Measurements from ENCODE around the gene SH2B3. TPM values are rescaled to one million over a fixed set of nuclear protein-coding genes. Genes with fewer than 3 reads are reported as not detected.
A peak's percentile ranks its signal among the peaks of the same experiment; 100 is the strongest.

Gene SH2B3
- total RNA-seq, 1 donor: 27.8 TPM

- DNase-seq (ENCODE audit: low read depth): peak; percentile 61
- H3K4me3 ChIP-seq (ENCODE audit: low read depth, low read length): peak overlapping the region; percentile 17
- no peak for TF ChIP-seq CTCF (IDR thresholded peaks at IDR 0.05; ENCODE audit: insufficient read depth, low read length)
These were observed 4.2 kb downstream of the SH2B3 start for GRCh38 chr12:111409780-111410430.

- H3K4me3 ChIP-seq (ENCODE audit: low read depth, low read length): no peak overlapping the region
- DNase-seq (ENCODE audit: low read depth): no peak
- TF ChIP-seq CTCF (IDR thresholded peaks at IDR 0.05; ENCODE audit: insufficient read depth, low read length): no peak
These were observed 4.9 kb downstream of the SH2B3 start for GRCh38 chr12:111410431-111411184.

- no peak overlapping the region for H3K4me3 ChIP-seq (ENCODE audit: low read depth, low read length)
- no peak for DNase-seq (ENCODE audit: low read depth)
- no peak for TF ChIP-seq CTCF (IDR thresholded peaks at IDR 0.05; ENCODE audit: insufficient read depth, low read length)
These were observed 5.6 kb downstream of the SH2B3 start for GRCh38 chr12:111411185-111411764.

GRCh38 chr12:111412007-111412829 lies 6.5 kb downstream of the SH2B3 start:
- H3K4me3 ChIP-seq (ENCODE audit: low read depth, low read length): no peak overlapping the region
- TF ChIP-seq CTCF (IDR thresholded peaks at IDR 0.05; ENCODE audit: insufficient read depth, low read length): no peak
- no peak for DNase-seq (ENCODE audit: low read depth)

- no peak for TF ChIP-seq CTCF (IDR thresholded peaks at IDR 0.05; ENCODE audit: insufficient read depth, low read length)
- no peak overlapping the region for H3K4me3 ChIP-seq (ENCODE audit: low read depth, low read length)
- DNase-seq (ENCODE audit: low read depth): peak; percentile 47
These were observed 7.2 kb downstream of the SH2B3 start for GRCh38 chr12:111412830-111413441.

GRCh38 chr12:111413442-111414086 lies 7.8 kb downstream of the SH2B3 start:
- no peak overlapping the region for H3K4me3 ChIP-seq (ENCODE audit: low read depth, low read length)
- peak; percentile 57 for DNase-seq (ENCODE audit: low read depth)
- TF ChIP-seq CTCF (IDR thresholded peaks at IDR 0.05; ENCODE audit: insufficient read depth, low read length): no peak

All from fibroblast of the aortic adventitia (primary cell).